ENCODE measurements around the gene FARS2.

FARS2 gene

DNA sequence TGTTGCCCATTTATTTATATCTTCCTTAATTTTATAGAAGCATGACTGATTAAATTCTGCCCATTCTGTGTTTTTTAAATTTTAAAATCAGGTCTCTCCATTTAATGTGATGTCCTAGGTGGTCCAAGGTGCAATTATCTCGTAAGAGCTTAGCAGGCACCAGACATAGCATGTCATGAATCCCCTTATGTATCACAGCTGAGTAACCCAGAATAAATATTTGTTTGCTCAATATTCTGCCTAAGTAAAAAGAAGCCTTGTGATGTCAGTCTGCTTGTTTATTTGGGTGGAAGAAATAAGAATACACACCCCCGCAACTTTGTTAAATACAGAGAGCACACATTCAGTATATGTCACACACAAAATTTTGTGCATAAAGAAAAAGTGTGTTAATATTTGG, 211.3 kb downstream of the FARS2 start:
- no peak overlapping the region for H3K4me3 Mint-ChIP-seq
- DNase-seq: no peak
- H3K4me1 Mint-ChIP-seq (ENCODE audit: low read depth in 2 of 2): peaks cover 2 to 5% of the 10 kb centered on the region in 2 donors
- H3K9me3 Mint-ChIP-seq: no peaks in the 10 kb centered on the region
- ATAC-seq (replicated peaks): no peak
- H3K36me3 Mint-ChIP-seq (ENCODE audit: insufficient read depth): no peaks in the 10 kb centered on the region
- no peak overlapping the region for H3K27ac Mint-ChIP-seq
- H3K27me3 Mint-ChIP-seq: no peaks in the 10 kb centered on the region

DNA sequence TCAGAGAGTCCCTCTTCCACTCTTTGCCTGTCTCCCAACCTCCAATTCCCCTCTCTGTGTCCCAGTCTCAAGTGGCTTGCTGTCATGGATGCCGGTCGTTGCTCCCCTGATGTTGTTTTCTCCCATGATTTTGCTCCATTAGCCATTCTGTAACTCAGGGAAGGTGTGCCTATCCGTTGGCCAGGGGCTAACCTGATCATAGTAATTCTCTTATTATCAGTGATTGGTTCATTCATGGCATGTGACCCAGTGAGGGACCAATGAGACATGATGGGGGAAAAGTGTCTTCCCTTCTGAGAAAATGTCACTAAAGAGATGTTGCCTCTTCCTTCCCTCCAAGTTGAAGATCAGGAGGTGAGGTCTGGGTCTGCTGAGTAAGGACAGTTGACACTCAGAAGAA, 214.5 kb downstream of the FARS2 start:
- peak overlapping the region in 1 of 2 donors; percentile 33 for H3K27ac Mint-ChIP-seq
- no peaks in the 10 kb centered on the region for H3K36me3 Mint-ChIP-seq (ENCODE audit: insufficient read depth)
- H3K4me1 Mint-ChIP-seq (ENCODE audit: low read depth in 2 of 2): peaks cover 2 to 5% of the 10 kb centered on the region in 2 donors
- no peaks in the 10 kb centered on the region for H3K9me3 Mint-ChIP-seq
- ATAC-seq (replicated peaks) (no peak), DNase-seq (no peak)
- no peaks in the 10 kb centered on the region for H3K27me3 Mint-ChIP-seq
- no peak overlapping the region for H3K4me3 Mint-ChIP-seq

DNA sequence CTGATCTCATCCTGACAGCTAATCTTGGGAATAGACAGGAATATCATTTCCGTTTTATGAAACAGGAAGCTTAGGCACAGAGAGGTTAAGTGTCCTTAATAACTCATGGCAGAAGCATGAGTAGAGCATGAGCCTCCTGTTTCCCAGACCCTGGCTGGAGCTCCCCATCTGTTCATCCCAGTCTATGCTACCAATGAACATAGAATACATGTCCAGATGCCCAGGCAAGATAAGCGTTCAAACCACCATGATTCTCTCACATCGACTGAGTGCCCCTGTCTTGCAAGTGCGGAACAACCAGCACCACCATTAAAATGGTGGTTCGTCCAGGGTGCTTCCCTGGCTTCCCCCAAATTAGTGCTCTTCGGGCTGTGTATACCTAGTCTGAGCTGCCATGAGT, 217.1 kb downstream of the FARS2 start:
- no peak overlapping the region for H3K27ac Mint-ChIP-seq
- no peaks in the 10 kb centered on the region for H3K27me3 Mint-ChIP-seq
- H3K36me3 Mint-ChIP-seq (ENCODE audit: insufficient read depth): no peaks in the 10 kb centered on the region
- no peak overlapping the region for H3K4me3 Mint-ChIP-seq
- peaks cover 12 to 14% of the 10 kb centered on the region in 2 donors for H3K4me1 Mint-ChIP-seq (ENCODE audit: low read depth in 2 of 2)
- ATAC-seq (replicated peaks) (no peak), DNase-seq (no peak)
- H3K9me3 Mint-ChIP-seq: no peaks in the 10 kb centered on the region

DNA sequence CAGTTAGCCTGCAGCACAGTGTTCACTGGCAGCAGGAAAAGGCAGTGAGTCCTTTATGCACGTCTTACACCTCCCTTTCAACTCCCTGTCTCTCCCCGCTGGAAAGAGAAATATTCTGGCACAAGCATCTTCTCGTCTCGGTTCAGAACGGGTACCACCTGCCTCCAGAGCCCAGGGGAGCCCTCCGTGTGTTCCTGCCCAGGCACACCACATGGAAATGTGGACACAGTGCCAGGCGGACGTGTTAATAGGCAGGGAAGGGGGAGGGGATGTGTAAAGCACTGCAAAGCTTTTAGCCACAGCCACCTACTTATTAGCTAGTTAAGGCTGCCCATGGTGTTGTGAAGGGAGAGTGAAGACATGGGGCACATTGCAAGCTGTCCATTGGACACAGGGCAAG, 219.7 kb downstream of the FARS2 start:
- H3K4me1 Mint-ChIP-seq (ENCODE audit: low read depth in 2 of 2): peaks cover 12 to 14% of the 10 kb centered on the region in 2 donors
- ATAC-seq (replicated peaks): no peak
- DNase-seq: no peak
- no peak overlapping the region for H3K27ac Mint-ChIP-seq
- H3K4me3 Mint-ChIP-seq: no peak overlapping the region
- no peaks in the 10 kb centered on the region for H3K9me3 Mint-ChIP-seq
- H3K36me3 Mint-ChIP-seq (ENCODE audit: insufficient read depth): no peaks in the 10 kb centered on the region
- H3K27me3 Mint-ChIP-seq: no peaks in the 10 kb centered on the region

DNA sequence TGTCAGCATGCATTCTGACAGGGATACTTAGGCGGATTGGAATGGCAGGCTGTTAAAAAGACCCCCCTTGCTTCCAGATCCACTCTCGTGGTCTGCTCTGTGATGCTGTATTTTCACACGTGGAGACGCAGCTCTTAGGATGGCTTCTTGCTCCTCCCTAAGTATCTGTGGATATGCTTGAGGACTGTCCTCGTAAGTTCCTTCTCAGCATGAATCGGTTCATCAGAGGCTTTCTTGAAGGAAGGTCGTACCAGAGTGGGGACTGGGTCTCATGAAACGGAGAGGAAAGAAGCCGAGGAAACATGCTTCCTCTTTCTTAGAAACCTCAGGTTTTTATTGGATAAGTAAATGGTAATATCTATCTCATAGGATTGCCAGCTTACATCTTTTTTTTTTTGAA, 220.4 kb downstream of the FARS2 start:
- DNase-seq: no peak
- no peak for ATAC-seq (replicated peaks)
- no peaks in the 10 kb centered on the region for H3K27me3 Mint-ChIP-seq
- no peak overlapping the region for H3K4me3 Mint-ChIP-seq
- H3K4me1 Mint-ChIP-seq (ENCODE audit: low read depth in 2 of 2): peaks cover 12 to 16% of the 10 kb centered on the region in 2 donors
- no peak overlapping the region for H3K27ac Mint-ChIP-seq
- H3K36me3 Mint-ChIP-seq (ENCODE audit: insufficient read depth): no peaks in the 10 kb centered on the region
- H3K9me3 Mint-ChIP-seq: no peaks in the 10 kb centered on the region

DNA sequence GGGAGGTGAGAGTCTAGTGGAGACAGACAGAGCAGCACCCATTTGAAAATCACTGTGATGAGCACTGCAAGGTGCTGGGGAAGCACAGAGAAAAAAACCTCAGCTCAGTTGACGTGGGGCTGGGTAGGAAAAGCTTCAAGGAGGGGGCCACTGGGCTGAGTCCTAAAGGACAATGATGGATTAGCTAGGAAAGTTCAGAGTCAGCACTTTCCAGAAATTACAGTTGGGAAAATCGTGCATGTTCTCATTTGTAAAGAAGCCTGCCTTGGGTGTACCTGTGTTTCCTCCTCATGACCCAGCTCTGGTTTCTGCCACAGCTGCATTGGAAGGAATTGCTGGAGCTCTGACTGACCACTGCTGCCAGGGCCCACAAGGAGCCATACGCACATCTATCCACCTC, 221.3 kb downstream of the FARS2 start:
- H3K27me3 Mint-ChIP-seq: no peaks in the 10 kb centered on the region
- peaks cover 12 to 16% of the 10 kb centered on the region in 2 donors for H3K4me1 Mint-ChIP-seq (ENCODE audit: low read depth in 2 of 2)
- H3K4me3 Mint-ChIP-seq: no peak overlapping the region
- ATAC-seq (replicated peaks): no peak
- DNase-seq: no peak
- H3K9me3 Mint-ChIP-seq: no peaks in the 10 kb centered on the region
- H3K27ac Mint-ChIP-seq: peak overlapping the region in 1 of 2 donors; percentile 68
- no peaks in the 10 kb centered on the region for H3K36me3 Mint-ChIP-seq (ENCODE audit: insufficient read depth)

DNA sequence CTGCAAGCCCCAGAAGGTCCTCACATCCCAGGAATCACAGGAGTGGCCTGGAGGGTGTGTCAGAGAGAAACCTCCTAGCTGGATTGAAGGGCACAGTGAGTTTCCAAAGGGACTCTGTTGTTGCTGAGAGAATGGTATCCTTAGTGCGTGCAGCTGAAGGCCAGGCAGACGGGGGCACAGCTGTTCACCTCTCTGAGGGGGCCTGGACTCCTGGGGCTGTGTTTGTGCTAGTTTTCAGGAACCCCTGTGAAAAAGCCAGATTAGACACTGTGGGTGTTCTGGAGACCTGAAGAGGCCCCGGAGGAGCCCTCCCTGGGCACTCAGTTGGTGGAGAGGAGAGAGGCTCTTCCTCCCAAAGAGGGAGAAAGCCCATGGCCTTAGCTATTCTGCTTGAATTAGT, 223.4 kb downstream of the FARS2 start:
- Mint-ChIP-seq H3K27me3 (no peaks in the 10 kb centered on the region), H3K9me3 (no peaks in the 10 kb centered on the region), H3K4me1 (ENCODE audit: low read depth in 2 of 2) (peaks cover 12 to 17% of the 10 kb centered on the region in 2 donors), H3K27ac (no peak overlapping the region), H3K36me3 (ENCODE audit: insufficient read depth) (no peaks in the 10 kb centered on the region), H3K4me3 (no peak overlapping the region)
- DNase-seq: no peak
- no peak for ATAC-seq (replicated peaks)

DNA sequence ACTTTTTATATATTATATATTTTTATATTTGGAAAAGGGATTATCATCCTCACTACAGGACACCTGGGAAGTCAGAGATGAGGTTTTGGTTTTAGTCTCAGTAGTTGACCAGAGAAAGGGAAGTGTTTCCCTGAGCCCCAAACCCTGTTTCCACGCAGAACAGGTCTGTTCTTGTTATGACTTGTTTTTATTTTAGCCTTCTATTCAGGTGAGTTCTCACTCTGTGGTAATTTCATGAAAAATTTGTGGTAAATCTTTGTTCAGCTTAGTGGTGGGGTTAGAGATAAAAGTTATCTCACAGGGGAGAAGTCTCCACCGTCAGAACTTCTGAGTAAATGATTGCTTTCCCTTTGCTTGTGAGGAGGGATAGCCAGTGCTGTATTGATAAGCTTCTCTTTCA, 224.9 kb downstream of the FARS2 start:
- no peak overlapping the region for H3K27ac Mint-ChIP-seq

DNA sequence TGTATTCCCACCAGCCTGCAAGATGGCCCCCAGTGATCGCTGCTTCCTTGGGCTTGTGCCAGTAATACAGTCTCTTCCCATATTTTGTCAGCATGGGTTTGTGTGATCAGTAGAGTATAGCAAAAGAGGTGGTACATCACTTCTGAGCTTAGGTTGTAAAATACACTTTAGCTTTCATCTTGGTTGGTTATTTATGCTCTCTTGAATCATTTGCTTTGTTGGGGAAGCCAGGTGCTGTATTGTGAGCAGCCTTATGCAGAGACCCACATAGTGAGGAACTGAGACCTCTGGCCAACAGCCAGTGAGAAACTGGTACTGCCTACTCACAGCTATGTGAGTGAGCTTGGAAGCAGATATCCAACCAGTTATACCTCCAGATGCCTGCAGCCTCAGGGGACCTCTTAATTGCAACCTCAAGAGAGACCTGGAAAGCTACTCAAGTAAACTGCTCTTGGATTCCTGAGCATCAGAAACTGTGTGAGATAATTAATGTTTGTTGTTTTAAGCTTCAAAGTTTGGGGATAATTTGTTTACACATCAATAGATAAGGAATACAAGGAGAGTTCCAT, 229.3 kb downstream of the FARS2 start:
- DNase-seq (no peak), ATAC-seq (replicated peaks) (no peak)
- Mint-ChIP-seq H3K27ac (no peak overlapping the region), H3K36me3 (ENCODE audit: insufficient read depth) (peaks cover 4% of the 10 kb centered on the region), H3K27me3 (no peaks in the 10 kb centered on the region), H3K4me3 (no peak overlapping the region), H3K9me3 (no peaks in the 10 kb centered on the region), H3K4me1 (ENCODE audit: low read depth in 2 of 2) (peaks cover 0 to 6% of the 10 kb centered on the region in 2 donors)

More for the DNA sequence above, 224.9 kb downstream of the FARS2 start:
- no peak for DNase-seq
- ATAC-seq (replicated peaks): no peak
- Mint-ChIP-seq H3K36me3 (ENCODE audit: insufficient read depth) (no peaks in the 10 kb centered on the region), H3K4me1 (ENCODE audit: low read depth in 2 of 2) (peaks cover 9 to 14% of the 10 kb centered on the region in 2 donors), H3K4me3 (no peak overlapping the region), H3K9me3 (no peaks in the 10 kb centered on the region), H3K27me3 (no peaks in the 10 kb centered on the region)

DNA sequence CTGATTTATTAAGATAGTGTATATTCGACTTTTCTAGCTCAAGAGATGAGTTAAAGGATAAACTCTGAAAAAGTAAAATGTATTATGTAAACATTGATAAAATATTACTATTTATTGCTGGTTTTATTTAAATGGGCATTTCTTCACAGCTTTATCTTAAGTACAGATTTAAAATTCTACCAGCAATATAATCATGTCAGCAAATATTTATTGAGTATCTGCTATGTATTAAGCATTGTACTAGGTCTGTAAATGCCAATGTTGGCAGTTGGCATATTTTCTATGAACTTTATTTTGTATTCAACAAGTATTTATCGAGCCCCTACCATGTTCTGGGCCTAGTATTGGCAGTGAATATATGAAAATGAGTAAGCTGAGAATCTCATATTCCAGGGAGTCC, 231.0 kb downstream of the FARS2 start:
- Mint-ChIP-seq H3K4me3 (no peak overlapping the region), H3K27me3 (no peaks in the 10 kb centered on the region), H3K27ac (no peak overlapping the region), H3K4me1 (ENCODE audit: low read depth in 2 of 2) (peaks cover 3 to 7% of the 10 kb centered on the region in 2 donors), H3K36me3 (ENCODE audit: insufficient read depth) (peaks cover 4% of the 10 kb centered on the region), H3K9me3 (no peaks in the 10 kb centered on the region)
- ATAC-seq (replicated peaks): no peak
- no peak for DNase-seq

DNA sequence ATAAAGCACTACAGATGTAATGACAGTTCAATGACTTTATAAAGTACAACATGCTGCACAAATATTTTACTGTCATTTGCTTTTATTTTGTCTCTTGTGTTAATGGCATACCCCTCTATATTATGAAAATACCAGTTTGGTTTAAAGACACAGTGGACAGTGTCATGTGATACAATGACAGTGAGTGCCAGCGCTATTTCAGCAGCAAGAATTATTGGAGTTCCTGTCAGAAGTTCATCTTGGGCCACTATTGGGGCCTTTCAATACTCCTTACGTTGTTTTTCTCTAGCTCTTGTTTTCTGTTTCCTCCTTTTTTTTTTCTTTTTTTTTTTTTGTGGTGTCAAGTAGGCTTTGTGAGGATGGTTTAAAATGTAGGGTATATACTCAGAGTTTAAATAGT, 232.5 kb downstream of the FARS2 start:
- H3K4me3 Mint-ChIP-seq: no peak overlapping the region
- no peak overlapping the region for H3K27ac Mint-ChIP-seq
- H3K36me3 Mint-ChIP-seq (ENCODE audit: insufficient read depth): peaks cover 4% of the 10 kb centered on the region
- no peaks in the 10 kb centered on the region for H3K9me3 Mint-ChIP-seq
- H3K27me3 Mint-ChIP-seq: no peaks in the 10 kb centered on the region
- no peak for DNase-seq
- peaks cover 3 to 10% of the 10 kb centered on the region in 2 donors for H3K4me1 Mint-ChIP-seq (ENCODE audit: low read depth in 2 of 2)
- no peak for ATAC-seq (replicated peaks)

DNA sequence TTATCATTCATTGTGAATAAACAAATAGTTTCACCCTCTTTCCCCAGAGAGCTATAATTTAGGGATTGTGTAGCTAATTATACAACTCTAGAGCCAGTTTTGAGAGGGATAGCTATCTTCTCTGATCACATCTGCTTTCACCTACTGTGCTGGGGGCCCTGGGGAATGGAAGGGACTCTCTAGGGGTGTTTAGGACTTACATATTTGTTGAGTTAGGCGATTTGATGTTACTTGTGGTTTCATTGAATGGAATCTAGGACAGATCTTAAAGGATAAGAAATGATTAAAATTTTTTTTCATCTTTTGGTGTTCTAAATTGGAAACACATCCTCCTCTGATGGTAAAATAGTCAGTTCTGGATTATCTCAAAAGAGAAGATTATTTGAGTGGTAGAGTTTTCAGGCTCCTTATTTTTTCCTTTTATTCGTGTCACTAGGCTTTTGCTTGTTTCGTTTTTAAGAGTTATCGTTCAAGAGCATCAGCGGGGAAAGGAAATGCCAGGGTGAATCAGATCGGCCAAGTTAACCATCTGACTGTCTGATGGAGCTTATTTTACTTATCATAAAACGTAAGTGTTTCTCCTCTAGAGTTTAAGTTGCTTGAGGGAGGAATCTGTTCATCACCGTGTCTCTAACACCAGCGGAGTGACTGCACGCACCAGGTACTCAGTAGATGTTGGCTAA, 236.7 kb downstream of the FARS2 start:
- peak overlapping the region in 1 of 2 donors; percentile 79 for H3K27ac Mint-ChIP-seq
- peak; percentile 52 for ATAC-seq (replicated peaks)
- no peaks in the 10 kb centered on the region for H3K27me3 Mint-ChIP-seq
- H3K4me3 Mint-ChIP-seq: peak overlapping the region in 1 of 2 donors; percentile 72
- H3K36me3 Mint-ChIP-seq (ENCODE audit: insufficient read depth): peaks cover 4% of the 10 kb centered on the region
- DNase-seq: no peak
- no peaks in the 10 kb centered on the region for H3K9me3 Mint-ChIP-seq
- peaks cover 3 to 26% of the 10 kb centered on the region in 2 donors for H3K4me1 Mint-ChIP-seq (ENCODE audit: low read depth in 2 of 2)

DNA sequence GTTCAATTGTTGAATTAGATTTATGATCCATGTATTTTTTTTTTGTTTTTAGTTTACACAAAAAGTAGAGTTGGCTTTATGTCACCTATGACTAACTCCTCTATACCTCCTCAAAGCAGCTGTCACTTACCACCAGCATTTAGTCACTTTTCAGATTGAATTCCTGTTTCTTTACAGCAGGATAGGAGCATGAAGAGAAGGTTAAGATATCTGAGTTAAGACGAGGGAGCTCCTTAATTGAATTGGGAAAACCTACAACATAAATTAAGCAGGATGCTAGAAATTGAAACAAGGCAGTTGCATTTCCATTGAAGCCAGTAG, 237.2 kb downstream of the FARS2 start:
- H3K4me3 Mint-ChIP-seq: peak overlapping the region in 1 of 2 donors; percentile 72
- no peak for DNase-seq
- peaks cover 4% of the 10 kb centered on the region for H3K36me3 Mint-ChIP-seq (ENCODE audit: insufficient read depth)
- peak overlapping the region in 1 of 2 donors; percentile 79 for H3K27ac Mint-ChIP-seq
- no peaks in the 10 kb centered on the region for H3K27me3 Mint-ChIP-seq
- H3K9me3 Mint-ChIP-seq: no peaks in the 10 kb centered on the region
- H3K4me1 Mint-ChIP-seq (ENCODE audit: low read depth in 2 of 2): peaks cover 3 to 26% of the 10 kb centered on the region in 2 donors
- peak; percentile 29 for ATAC-seq (replicated peaks)

DNA sequence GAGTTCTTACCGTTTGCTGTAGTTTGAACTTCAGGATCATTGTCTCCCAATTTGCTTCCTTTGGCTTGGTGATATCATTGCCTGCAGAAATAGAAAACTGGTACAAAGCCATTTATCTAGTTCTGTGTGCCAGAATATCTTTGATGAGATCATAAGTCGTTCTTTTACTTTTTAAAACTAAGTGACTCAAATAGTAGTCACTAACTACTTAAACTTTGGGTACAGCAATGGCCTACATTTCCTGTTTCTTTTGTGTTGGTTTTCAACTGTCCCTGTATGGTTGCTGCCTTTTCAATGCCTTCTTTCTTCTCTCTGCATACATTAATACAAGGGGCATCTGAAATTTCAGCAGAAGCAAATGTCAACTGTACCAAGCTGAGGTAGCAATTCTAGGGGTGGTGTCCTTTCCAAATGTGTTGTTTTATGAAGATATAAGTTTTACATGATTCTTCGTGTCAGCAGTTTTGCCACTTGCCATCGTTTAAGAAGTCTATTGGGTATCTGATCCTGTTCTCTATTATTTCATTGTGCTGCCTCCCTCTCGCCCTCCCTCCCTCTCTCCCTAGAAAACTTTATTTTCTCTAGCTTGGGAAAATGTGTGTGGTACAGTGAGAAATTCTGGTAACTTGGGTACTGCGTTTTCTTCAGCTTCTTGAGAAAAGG, 238.5 kb downstream of the FARS2 start:
- Mint-ChIP-seq H3K4me3 (peak overlapping the region in 1 of 2 donors; percentile 72), H3K27ac (peak overlapping the region in 1 of 2 donors; percentile 76), H3K27me3 (no peaks in the 10 kb centered on the region), H3K36me3 (ENCODE audit: insufficient read depth) (peaks cover 4% of the 10 kb centered on the region), H3K9me3 (no peaks in the 10 kb centered on the region), H3K4me1 (ENCODE audit: low read depth in 2 of 2) (peaks cover 3 to 23% of the 10 kb centered on the region in 2 donors)
- DNase-seq (no peak), ATAC-seq (replicated peaks) (no peak)

All from effector memory CD8-positive, alpha-beta T cell (primary cell).